Glutamatergic neuron (in vitro differentiated cells): ENCODE measurements around the gene ALG8. TPM values are rescaled to one million over a fixed set of nuclear protein-coding genes. Genes with fewer than 3 reads are reported as not detected.

Experiments used
- DNase-seq: peaks from one replicate; pipeline ENCODE4 v3.0.0; 2022
- H3K27ac Mint-ChIP-seq: one replicate; pipeline ENCODE4 v1.8.0; 2020; ENCODE audit warnings: mild to moderate bottlenecking, mixed read lengths, inconsistent platforms; ENCODE audit not compliant: unreplicated experiment
- H3K27me3 Mint-ChIP-seq: one replicate; pipeline ENCODE4 v1.8.0; 2020; ENCODE audit warnings: mild to moderate bottlenecking, moderate library complexity, mixed read lengths, inconsistent platforms; ENCODE audit not compliant: unreplicated experiment
- H3K36me3 Mint-ChIP-seq: one replicate; pipeline ENCODE4 v1.8.0; 2020; ENCODE audit warnings: mild to moderate bottlenecking, mixed read lengths, inconsistent platforms; ENCODE audit not compliant: unreplicated experiment
- H3K4me1 Mint-ChIP-seq: one replicate; pipeline ENCODE4 v1.8.0; 2020; ENCODE audit warnings: mild to moderate bottlenecking, low read depth, mixed read lengths, inconsistent platforms; ENCODE audit not compliant: unreplicated experiment
- H3K4me3 Mint-ChIP-seq: one replicate; pipeline ENCODE4 v1.8.0; 2020; ENCODE audit warnings: mild to moderate bottlenecking, mixed read lengths, inconsistent platforms; ENCODE audit not compliant: unreplicated experiment
- H3K9me3 Mint-ChIP-seq: one replicate; pipeline ENCODE4 v1.8.0; 2020; ENCODE audit warnings: mild to moderate bottlenecking, moderate library complexity, mixed read lengths, inconsistent platforms; ENCODE audit not compliant: unreplicated experiment
- CTCF ChIP-seq: fragments of 200-600 bp; sonication (generic); IDR thresholded peaks from one replicate; pipeline ENCODE4 v1.5.0; 2021; ENCODE audit not compliant: partially characterized antibody, unreplicated experiment
- total RNA-seq: library from RNA; stranded (reverse); fragmentation: NEBNext Ultra II Directional; extraction: Animal tissue kit (Norgen Biotek cat#: 25700); gene quantifications from one replicate; pipeline ENCODE4 v1.2.1, GENCODE V29; 2021; ENCODE audit not compliant: unreplicated experiment

The ALG8 gene
- total RNA-seq, 1 donor from 2014 or later = 30.3 TPM

GRCh38 chr11:78138694-78139421, 568 bp downstream of the ALG8 start:
- no peak for TF ChIP-seq CTCF
- Mint-ChIP-seq H3K36me3 (no peaks in the 10 kb centered on the region), H3K4me3 (peak overlapping the region; percentile 94), H3K9me3 (peaks cover 3% of the 10 kb centered on the region), H3K27me3 (peaks cover 5% of the 10 kb centered on the region), H3K4me1 (peaks cover 8% of the 10 kb centered on the region), H3K27ac (peak overlapping the region; percentile 48)
- no peak for DNase-seq

GRCh38 chr11:78138291-78138690, 1.1 kb downstream of the ALG8 start:
- H3K4me1 Mint-ChIP-seq = peaks cover 8% of the 10 kb centered on the region
- H3K27me3 Mint-ChIP-seq = peaks cover 5% of the 10 kb centered on the region
- peaks cover 3% of the 10 kb centered on the region for H3K9me3 Mint-ChIP-seq
- H3K27ac Mint-ChIP-seq = no peak overlapping the region
- H3K36me3 Mint-ChIP-seq = no peaks in the 10 kb centered on the region
- peak overlapping the region; percentile 66 for H3K4me3 Mint-ChIP-seq
- no peak for DNase-seq
- TF ChIP-seq CTCF = no peak

- no peak overlapping the region for H3K4me3 Mint-ChIP-seq
- H3K27ac Mint-ChIP-seq = no peak overlapping the region
- DNase-seq = no peak
- TF ChIP-seq CTCF = no peak
- H3K27me3 Mint-ChIP-seq = no peaks in the 10 kb centered on the region
- H3K36me3 Mint-ChIP-seq = no peaks in the 10 kb centered on the region
- H3K9me3 Mint-ChIP-seq = peaks cover 3% of the 10 kb centered on the region
- H3K4me1 Mint-ChIP-seq = no peaks in the 10 kb centered on the region
Measured at GRCh38 chr11:78132475-78132874, 7.0 kb downstream of the ALG8 start.

- H3K27me3 Mint-ChIP-seq = no peaks in the 10 kb centered on the region
- no peaks in the 10 kb centered on the region for H3K4me1 Mint-ChIP-seq
- TF ChIP-seq CTCF = no peak
- H3K36me3 Mint-ChIP-seq = no peaks in the 10 kb centered on the region
- H3K4me3 Mint-ChIP-seq = no peak overlapping the region
- H3K9me3 Mint-ChIP-seq = peaks cover 3% of the 10 kb centered on the region
- no peak overlapping the region for H3K27ac Mint-ChIP-seq
- DNase-seq = no peak
Measured at GRCh38 chr11:78131956-78132355, 7.5 kb downstream of the ALG8 start.

- no peak overlapping the region for H3K27ac Mint-ChIP-seq
- no peaks in the 10 kb centered on the region for H3K4me1 Mint-ChIP-seq
- peaks cover 3% of the 10 kb centered on the region for H3K9me3 Mint-ChIP-seq
- no peaks in the 10 kb centered on the region for H3K27me3 Mint-ChIP-seq
- no peak overlapping the region for H3K4me3 Mint-ChIP-seq
- H3K36me3 Mint-ChIP-seq = no peaks in the 10 kb centered on the region
- no peak for TF ChIP-seq CTCF
- DNase-seq = no peak
Measured at GRCh38 chr11:78127403-78127802, 12.0 kb downstream of the ALG8 start.
